Stimulated activated CD8-positive, alpha-beta memory T cell treated with anti-CD3 and anti-CD28 coated beads, Interleukin-7, amount 100 ng/mL, for 4 hours (primary cell): ENCODE results near the gene DISP3.

ENCODE experiments used
- DNase-seq, 2 donors: peaks; one replicate each; pipeline ENCODE4 v3.0.0-alpha.2; 2020; ENCODE audit warnings: low read depth in 2 of 2

DISP3 gene

DNA sequence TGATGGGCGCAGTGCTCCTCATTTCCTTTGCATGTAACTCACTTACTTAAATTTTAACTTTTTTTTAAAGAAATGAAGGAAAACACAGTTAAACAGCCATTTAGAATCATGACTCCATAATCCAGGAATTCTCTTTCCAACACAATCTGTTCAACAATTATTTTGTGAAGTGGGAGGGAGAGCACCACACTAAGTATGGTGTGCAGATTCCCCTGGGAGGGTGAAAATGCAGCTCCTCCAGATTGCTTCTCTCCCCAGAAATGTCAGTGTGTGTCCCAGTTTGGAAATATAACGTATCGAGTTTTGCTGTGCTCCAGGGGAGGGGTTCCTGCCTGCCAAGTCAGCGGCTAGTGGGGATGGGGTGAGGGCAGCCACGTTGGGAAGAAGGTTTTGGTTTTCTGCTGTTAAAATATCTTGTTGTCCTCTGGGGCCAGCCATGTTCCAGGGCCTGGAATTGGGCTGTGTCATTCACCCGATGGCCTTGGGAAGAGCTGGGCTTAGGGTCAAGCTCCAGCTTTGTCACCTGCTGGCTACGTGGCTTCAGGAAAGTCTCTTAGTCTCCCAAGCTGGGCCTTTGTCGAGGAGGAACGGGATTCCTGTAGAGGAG, 17.3 kb upstream of the DISP3 start:
- DNase-seq, result no peak

DNA sequence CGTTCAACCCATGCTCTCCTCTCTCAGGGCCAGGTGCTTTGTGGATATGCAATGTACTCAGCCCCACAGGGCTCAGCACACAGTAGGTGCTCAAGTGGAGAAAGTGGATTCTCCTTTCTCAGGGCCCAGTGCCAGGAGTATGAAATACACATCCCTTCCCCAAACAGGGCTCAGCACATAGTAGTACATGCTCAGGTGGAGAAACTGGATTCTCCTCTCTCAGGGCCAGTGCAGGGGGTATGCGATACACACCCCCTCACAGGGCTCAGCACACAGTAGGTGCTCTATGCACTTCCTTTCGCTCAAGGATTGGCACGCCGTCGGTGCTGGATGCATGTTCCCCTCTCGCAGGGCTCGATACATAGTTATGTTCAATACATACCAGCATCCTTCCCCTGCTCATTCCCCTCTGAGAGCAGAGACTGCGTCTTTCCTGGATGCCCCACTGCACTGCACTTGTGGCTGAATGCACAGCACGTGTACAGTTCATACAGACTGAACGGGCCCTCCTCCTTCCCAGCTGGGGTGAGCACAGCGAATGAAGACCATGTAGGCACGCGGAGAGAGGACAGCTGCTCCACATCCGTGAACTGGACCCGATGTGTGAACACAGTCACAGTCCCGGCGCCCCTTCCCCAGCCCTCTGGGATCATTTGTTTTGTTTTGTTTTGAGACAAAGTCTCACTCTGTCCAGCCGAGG, 16.6 kb upstream of the DISP3 start:
- DNase-seq, result no peak

DNA sequence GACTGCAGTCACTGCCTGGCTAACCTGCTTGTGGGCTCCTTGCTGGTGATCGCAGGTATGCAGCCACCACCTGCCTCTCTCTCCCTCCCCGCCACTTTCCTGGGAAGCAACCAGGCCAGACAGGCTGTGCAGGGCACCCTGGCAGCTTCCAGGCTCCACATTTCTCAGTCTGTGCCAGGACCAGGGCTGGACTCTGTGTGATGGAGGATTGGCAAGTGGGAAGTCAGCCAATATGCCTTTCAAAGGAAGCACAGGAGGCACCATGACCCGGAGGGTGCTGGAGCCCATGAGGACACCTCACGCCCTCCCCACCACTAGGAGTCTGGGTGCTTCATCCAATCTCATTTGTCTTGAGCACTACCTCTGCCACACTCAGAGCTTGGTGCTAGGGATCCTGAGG, 15.8 kb upstream of the DISP3 start:
- no peak for DNase-seq

DNA sequence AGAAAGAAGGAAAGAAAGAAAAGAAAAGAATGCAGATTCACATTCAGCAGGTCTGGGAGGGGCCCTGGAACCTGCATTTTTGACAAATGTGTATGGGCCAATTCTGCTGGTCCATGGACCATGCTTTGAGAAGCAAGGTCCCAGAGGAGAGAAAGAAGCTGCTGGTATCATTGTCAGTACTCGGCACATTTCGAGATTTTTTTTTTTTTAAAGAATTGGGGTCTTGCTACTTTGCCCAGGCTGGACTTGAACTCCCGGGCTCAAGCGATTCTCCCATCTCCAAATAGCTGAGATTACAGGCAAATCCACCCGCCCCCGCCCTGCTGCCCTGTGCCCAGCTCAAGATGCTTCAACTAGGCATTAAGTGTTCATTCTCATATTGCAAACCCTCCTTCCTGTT, 13.6 kb upstream of the DISP3 start:
- DNase-seq, result no peak

DNA sequence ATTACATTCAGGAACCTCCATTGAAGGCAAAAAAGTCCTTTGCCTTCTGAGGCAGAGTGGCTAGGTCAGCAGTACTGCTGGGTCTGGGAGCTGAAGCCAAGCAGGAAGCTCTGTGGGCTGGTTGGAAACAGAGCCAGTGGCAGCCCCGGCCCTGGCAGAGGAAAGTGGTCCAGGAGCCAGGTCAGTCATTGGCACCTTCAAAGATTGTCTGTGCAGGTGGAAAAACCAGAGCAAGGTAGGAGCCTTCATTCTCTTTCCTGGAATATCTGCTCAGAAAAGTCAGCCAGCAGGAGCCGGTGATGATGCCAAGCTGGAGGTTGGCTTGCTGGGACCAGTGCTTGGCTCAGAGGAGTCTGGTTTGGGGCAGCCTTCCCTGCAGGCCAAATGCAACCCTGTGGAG, 12.5 kb upstream of the DISP3 start:
- no peak for DNase-seq

DNA sequence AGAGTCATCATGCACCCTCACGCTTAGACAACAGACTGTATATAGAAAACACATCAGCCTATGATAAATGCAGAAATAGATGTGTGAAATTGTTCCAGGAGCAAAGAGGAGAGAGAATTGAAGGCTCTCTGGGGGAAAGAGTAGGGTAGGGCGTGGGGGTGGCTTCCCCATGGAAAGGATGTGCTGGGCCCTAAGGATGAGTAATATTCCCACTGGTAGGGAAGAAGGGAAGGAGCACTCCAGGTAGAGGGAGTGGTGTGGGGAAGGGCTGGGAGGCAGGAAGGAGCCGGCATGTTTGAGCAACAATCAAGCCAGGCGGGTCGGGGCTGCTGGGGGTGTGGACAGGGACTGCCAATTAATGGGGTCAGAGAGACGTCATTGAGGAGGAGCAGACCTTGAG, 10.1 kb upstream of the DISP3 start:
- DNase-seq, result no peak

DNA sequence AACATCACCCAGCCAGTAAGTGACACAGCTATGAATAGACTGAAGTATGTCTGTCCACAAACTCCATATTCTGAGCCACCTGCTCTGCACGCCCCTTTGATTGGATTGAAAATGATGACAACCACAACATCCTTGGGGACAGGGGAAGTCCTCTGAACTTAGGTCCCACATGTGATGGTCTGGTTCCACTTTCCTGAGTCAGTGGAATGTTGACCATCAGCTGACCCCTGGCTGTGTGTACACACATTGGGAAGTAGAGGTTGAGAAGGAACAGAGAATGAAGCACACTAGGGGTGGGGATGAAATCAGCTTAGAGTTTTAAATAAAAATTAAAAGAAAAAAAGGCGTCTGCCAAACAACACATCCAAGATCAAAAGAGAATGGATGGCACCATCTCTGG, 8.0 kb upstream of the DISP3 start:
- no peak for DNase-seq

DNA sequence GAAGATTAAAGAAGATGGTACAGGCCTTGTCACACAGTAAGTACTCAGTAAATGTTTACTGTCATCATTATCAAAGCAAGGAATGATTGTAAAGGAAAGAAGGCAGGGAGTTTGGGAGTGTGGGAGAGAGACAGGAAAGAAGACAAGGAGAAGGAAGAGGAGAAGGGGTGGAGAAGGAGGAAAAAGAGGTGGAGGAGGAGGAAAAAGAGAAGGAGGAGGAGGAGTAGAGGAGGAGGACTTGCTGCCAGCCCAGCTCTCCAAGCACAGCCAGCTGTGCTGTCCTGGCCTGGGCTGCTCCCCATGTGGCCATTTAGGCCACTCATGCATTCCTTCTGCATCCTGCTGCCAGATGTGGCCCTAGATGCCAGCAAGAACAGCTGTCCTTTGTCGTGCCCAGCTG, 7.5 kb upstream of the DISP3 start:
- DNase-seq, result no peak

DNA sequence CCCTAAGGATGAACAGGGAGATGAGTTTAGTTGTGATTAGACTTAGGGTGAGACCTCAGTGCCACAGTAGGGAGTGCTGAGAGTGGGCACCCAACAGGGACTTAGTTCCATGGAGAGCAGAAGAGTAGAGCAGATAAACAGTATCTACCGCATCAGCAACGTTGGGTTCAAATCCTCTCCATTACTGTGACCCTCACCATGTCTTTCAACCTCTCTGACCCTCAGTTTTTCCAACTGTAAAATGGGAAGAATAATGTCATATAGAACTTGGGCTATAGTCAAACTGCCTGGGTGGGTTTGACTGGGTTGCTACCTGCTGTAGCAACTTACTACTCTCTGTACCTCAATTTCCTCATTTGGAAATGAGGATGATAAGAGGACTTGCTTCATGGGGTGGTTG, 6.7 kb upstream of the DISP3 start:
- DNase-seq, result no peak

DNA sequence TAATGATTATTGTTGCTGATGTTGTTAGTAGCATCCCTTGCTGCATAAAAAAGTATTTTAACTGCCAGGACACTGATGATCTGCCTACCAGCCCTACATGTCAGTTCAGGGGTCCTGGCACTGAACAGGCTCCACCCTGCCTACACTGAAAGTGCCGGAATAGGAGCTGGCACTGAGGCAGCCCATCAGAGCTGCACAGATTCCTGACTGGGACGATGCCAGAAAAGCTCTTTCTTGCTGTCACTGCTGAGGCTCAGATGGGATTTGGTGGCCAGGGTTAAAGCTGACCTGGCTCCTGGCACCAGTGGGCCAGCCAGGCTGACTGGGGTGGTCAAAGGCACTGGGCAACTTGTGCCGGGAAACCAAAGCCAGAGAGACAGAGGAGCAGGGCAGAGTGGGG, 6.2 kb upstream of the DISP3 start:
- no peak for DNase-seq

DNA sequence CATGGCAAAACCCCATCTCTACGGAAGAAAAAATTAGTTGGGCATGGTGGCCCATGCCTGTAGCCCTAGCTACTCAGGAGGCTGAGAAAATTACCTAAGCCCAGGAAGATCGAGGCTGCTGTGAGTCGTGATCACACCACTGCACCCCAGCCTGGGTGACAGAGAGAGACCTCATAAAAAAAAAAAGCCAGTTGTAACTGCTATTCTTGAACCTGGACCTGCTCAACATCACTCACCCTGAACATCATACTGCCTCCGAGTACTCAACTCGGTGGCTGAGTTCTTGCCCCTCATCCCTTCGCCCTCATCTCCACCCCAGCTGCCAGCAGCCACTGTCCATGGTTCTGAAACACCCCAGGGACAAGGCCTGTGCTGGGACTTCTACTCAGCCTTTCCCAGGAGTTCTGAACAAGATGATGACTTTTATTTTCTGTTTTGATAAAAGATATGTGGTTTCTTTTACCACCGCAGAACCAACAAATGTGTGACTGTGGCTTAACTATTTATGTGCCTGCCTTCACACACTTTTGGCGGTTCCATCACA, 5.4 kb upstream of the DISP3 start:
- DNase-seq, result no peak

DNA sequence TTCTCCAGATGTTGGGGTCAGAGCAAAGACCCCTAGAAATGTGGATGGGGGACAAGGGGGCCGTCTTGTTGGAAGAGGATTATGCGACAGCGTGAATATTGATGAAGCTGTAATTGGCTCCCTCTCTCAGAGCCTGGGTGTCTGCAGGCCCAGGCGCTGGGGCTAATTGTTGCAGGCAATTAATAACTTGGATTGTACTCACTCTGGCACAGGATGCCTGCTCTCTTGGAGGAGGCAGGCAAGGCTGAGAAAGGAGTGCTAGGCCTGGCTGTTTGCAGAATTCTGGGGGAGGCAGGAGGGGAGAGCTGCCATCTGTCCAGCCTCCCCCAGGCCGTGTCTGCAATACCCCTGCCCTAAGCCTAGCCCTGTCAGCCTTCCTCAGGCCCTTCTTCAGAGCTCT, 4.1 kb upstream of the DISP3 start:
- no peak for DNase-seq

DNA sequence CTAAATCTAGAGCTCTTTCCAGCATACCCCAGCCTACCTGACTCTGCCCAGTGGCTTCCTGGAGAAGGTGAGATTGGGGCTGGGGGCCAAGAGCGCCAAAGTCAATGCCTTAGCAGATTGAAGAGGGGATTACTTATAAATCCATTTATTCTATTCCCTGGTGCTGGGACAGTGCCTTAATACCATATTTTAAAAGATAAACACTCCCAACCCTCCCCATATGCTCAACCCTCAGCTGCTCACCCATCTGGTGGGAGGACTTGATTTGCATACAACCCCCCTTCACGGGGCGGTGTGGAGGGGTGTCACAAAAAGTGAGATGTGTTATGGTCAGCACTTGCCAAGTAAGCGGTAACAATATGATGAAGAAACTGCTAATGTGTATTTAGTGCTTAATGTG, 3.2 kb upstream of the DISP3 start:
- no peak for DNase-seq

DNA sequence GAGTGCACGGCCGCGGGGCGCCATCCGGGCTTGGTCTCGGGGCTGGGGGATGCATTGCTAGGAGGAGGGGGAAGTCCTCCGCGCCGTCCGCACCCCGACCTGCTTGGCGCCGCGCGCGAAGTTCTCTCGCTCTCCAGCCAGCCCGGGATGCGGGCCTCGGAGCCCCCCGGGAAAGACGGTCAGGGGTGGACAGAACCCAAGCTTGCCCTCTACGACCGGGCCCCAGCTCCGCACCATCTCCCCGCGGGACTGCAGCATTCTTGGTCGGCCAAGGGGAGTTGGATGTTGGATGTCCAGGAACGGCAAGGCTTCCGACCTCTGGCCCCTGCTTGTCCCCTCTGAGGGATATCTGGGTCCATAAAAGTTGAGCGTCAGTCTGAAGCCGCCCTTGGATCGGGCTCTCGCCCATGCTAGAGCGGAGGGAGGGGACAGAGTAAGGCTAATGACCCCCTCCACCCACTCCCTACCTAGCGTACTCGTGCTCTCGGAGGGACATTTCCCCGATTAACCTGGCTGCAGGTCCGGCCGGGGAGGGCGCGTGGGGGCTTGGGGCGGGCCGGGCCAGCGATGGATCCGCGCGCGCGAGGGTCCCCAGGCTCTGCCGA, 522 bp downstream of the DISP3 start:
- no peak for DNase-seq

DNA sequence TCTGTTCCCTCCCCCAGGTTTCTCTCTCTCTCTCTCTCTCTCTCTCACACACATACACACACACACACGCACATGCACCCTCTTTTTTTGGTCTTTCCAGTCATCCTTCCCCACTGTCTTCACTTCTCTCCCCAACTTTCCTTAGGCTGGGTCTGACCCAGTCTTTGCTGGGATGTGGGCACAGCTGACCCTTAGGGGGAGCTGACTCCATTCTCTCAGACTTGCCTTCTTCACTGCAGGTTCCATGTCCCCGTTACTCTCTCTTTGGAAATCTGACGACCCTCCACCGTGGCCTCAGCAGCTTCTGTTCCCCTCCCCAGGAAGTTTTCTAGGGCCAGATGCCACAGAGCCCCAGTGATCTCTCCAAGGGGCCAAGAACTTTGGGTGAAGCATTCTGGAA, 2.1 kb downstream of the DISP3 start:
- no peak for DNase-seq

DNA sequence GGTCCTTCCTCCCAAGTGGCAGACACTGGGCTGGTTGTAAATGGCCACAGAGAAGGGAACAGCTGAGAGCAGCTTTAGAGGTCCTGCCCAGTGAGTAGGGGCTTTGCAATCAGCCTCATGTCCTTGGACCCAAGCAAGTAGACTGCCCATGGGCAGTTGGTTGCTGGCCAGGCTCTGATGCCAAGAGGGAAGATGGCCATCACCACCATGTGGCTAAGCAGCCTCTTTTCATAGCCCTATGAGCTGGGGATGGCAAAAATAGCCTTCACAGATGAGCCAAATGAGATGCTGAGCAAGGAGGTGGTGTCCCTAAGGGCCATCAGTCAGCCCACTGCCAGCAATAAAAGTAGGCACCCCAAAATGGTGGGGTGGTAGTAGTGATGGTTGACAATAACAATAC, 3.2 kb downstream of the DISP3 start:
- DNase-seq, result no peak

DNA sequence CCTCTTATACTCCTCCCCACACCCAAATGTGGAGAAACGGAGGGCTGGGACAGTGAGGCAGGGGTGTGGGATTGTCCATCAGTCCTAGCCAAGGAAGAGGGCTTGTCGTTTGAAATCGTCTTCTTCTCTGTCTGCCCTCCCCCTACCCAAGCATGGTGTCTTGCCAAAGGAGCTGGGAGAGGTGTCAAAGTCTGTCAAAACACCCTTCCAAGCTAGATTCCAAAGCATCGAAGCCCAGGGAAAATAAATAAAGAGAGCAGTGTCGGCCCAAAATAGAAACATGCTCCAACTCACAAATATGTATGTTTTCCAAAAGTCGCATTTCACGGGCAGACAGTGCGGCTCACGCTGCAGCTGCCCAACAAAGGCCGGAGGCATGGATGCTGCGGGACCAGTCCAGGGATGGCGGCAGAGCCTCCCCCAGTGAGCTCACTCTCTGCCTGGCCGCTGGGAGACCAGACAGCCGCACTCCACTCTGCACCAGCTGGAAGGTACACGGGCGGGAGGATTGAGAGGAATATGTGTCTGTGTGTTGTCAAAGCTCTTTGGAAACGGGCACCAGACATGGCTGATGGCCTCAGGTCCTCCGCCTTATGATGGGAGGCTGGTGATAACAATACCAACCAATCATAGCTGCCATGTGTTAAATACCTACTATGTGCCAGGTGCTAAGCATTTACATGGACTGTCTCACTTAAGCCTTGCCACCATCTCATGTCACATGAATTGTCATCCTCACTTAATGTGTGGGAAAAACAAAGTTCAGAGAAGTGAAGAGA, 3.9 kb downstream of the DISP3 start:
- DNase-seq, result no peak

DNA sequence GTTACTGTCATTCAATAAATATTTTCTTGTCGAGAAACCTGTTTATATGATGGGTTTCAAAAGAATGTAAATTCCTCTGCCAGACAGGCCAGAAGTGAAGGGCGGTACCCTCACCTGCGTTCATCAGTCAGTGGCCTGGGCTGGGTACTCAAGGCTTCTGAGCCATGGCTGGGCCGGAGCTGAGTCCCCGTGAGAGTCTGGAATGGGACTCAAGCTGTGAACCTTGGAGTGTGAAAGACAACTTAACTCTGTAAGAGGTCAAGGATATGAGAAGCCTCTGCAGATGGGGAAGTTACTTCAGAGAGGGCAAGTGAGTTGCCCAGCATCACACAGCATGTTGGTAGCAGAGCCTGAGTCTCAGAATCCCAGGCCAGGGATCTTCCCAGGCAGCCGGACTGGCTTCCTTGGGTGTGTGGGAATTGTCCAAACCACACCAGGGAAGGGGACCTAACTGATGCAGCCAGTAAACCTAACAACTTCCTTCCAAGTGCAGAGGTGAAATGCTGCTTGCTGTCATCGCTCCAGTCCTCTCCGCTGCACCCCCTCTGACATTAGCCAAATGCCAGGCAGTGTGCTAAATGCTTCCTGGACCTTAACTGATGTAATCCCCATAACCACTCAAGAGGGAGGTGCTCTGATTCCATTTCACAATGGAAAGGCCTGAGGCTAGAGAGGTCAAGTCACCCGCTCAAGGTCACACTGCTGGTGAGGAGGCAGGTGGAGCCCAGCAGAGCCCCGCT, 4.8 kb downstream of the DISP3 start:
- DNase-seq, result no peak

DNA sequence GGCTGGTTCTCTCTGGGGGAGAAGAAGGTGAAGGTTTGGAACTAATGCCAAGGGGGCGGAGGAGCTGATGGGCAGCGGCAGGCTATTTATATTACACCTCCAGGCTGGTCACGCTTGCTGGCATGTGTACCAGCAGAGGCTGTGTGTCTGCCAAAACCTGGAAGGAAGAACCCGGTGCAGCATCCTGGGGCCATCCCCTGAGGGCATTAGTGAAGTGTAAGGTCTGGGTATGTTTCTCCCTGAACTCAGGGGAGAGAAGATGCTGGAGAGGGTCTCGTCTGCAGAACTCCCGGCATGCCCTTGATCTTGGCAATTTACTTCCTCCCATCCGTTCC, 5.3 kb downstream of the DISP3 start:
- DNase-seq, result no peak

DNA sequence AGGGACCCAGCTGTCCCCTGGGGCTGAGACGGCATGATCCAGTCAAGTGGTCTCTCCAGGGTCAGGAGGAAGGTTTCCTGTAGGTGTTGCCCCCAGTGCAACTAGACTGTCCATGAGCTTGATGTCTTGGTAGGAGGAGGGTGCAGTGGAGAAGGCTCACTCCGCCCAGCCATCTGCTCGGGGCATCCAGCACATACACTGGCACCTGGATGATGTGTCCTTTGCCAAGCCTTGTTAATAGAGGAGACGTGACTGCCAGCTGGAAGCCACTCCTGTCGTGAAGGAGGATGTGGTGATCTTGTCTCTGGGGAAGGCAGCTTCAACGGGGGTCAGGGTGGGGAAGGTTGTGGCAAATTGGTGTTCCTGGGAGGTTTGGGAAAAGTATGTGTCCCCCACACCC, 6.2 kb downstream of the DISP3 start:
- no peak for DNase-seq

DNA sequence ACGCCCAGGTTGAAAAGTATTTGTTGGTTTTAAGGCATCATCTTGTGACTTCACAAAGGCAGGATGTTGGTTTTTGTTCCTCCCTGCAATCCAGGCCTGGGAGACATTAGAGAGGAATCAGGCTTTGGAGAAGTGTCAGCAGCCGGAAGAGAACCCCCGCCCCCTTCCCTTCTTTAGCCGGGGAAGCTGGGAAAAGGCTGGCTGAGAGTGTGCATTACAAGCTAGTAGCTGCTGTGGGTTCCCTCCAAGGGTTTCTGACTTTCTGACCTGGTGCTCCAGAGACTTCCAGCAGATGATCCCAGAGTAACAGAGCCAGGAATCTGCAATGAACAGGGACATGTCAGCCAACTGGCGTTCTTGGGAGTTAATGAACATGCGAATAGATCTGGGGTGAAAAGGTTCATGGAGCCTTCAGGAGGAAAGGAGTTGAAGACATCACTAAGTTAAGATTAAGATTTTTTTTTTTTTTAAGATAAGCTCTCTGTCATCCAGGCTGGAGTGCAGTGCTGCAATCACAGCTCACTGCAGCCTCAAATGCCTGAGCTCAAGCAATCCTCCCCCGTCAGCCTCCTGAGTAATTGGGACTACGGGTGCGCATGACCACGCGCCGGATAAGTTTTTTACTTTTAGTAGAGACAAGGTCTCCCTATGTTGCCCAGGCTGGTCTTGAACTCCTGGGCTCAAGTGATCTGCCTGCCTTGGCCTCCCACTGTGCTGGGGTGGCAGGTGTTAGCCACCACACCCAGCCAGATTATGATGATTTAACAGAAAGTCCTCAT, 7.5 kb downstream of the DISP3 start:
- DNase-seq, result no peak
